ENCODE measurements around the gene EXPH5.

Gene EXPH5

DNA sequence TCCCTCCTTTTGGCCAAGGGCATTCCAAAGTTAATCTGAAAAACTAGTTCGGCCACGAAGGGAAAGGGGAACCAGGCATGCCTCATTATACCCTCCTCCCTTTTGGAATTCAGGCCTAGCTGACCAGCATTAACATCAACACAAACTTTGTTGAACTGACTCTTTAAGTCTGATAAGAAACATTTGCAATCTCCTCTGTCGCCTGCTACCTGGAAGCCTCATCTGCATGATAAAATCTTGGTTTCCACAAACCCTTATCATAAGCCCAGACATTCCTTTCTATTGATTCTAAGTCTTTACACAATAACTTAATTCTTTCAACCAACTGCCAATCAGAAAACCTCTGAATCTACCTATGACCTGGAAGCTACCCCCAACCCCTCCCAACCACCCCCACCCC, 106.7 kb downstream of the EXPH5 start:
- DNase-seq (ENCODE audit: low read depth) = no peak
- TF ChIP-seq, protein P1, sequence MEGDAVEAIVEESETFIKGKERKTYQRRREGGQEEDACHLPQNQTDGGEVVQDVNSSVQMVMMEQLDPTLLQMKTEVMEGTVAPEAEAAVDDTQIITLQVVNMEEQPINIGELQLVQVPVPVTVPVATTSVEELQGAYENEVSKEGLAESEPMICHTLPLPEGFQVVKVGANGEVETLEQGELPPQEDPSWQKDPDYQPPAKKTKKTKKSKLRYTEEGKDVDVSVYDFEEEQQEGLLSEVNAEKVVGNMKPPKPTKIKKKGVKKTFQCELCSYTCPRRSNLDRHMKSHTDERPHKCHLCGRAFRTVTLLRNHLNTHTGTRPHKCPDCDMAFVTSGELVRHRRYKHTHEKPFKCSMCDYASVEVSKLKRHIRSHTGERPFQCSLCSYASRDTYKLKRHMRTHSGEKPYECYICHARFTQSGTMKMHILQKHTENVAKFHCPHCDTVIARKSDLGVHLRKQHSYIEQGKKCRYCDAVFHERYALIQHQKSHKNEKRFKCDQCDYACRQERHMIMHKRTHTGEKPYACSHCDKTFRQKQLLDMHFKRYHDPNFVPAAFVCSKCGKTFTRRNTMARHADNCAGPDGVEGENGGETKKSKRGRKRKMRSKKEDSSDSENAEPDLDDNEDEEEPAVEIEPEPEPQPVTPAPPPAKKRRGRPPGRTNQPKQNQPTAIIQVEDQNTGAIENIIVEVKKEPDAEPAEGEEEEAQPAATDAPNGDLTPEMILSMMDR (IDR thresholded peaks at IDR 0.05; ENCODE audit: low read length, missing control alignments) = no peak

DNA sequence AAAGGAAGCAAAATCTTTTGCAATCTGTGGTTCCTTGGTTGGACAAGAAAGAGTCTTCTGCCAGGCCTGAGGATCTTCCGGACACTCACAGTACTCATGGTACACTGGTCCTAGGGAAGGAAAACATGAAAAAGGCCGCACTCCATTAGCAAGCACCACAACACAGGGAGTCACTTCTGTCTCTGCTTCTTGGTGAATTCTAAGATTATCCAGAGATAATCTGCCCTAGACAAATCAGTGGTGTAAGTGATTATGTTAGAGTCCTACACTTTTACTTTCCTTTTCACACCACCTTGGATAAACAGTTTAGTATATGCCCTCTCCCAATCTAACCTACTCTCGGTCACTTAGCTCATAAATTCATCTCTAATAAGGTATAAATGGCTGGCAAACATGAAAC, 107.2 kb downstream of the EXPH5 start:
- no peak for DNase-seq (ENCODE audit: low read depth)
- TF ChIP-seq, protein P1 (IDR thresholded peaks at IDR 0.05; ENCODE audit: low read length, missing control alignments) = no peak
- H3K4me3 ChIP-seq (replicated peaks; ENCODE audit: low read depth, low read length) = no peak overlapping the region

More for the DNA sequence above, 106.7 kb downstream of the EXPH5 start:
- no peak overlapping the region for H3K4me3 ChIP-seq (replicated peaks; ENCODE audit: low read depth, low read length)

DNA sequence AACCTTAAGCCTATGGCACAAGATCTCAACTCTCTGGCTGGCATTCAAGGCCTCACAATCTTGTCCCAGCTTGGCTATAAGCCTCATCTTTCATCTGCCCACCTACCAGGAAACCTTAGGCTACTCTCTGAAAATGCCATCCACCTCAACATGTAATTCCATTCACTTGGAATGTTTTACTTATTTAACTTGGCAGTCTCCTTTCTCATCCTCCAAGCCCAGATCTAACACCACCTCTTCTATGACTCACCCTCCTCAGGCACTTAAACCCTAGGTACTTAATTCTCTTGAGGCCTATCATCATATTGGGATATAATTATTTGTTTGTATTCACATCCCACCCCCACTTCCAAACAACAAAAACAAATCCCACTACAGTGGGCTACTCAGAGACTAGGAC, 110.4 kb downstream of the EXPH5 start:
- no peak overlapping the region for H3K4me3 ChIP-seq (replicated peaks; ENCODE audit: low read depth, low read length)
- no peak for DNase-seq (ENCODE audit: low read depth)
- TF ChIP-seq, protein P1 (IDR thresholded peaks at IDR 0.05; ENCODE audit: low read length, missing control alignments) = no peak

- no peak for DNase-seq (ENCODE audit: low read depth)
- no peak overlapping the region for H3K4me3 ChIP-seq (replicated peaks; ENCODE audit: low read depth, low read length)
- TF ChIP-seq, protein P1 (IDR thresholded peaks at IDR 0.05; ENCODE audit: low read length, missing control alignments) = no peak
Observed at GRCh38 chr11:108474664-108475463, 118.7 kb downstream of the EXPH5 start.

DNA sequence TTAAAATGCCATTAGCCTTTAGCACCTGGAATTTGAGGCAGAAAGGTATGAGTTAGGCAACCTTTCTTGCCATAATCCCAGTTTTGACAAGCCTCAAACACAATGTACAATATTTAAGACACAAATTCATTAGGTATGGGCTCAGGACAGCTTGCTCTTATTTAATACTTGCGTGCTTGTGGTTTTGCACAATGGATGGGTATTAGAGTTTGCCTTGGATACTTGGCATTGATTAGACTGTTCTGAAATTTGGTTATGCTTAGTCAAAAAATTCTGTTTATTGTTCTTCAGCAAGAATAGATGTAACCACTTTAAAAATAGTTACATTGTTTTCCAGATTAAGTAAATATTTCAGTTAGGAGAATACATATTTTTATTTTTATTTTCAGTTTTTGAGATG, 120.9 kb downstream of the EXPH5 start:
- H3K4me3 ChIP-seq (replicated peaks; ENCODE audit: low read depth, low read length) = no peak overlapping the region
- no peak for DNase-seq (ENCODE audit: low read depth)
- TF ChIP-seq, protein P1 (IDR thresholded peaks at IDR 0.05; ENCODE audit: low read length, missing control alignments) = no peak

- DNase-seq (ENCODE audit: low read depth) = no peak
- no peak overlapping the region for H3K4me3 ChIP-seq (replicated peaks; ENCODE audit: low read depth, low read length)
- TF ChIP-seq, protein P1 (IDR thresholded peaks at IDR 0.05; ENCODE audit: low read length, missing control alignments) = no peak
Observed at GRCh38 chr11:108468478-108468864, 125.1 kb downstream of the EXPH5 start.

Data from fibroblast of pulmonary artery (primary cell).